Suprapubic skin (tissue), 3 donors: ENCODE results near the gene TOP2B.

Experiments used
- EP300 ChIP-seq: sonication (generic); formaldehyde crosslinking; IDR thresholded peaks from one replicate; pipeline ENCODE4 v1.6.1; 2017; ENCODE audit warnings: antibody characterized with exemption
- TF ChIP-seq, protein P1 (sequence below), 2 donors: fragments of 200-600 bp in 1 of 2; fragments of 450-650 bp in 1 of 2; sonication (generic) in 1 of 2; IDR thresholded peaks; one replicate each; pipeline ENCODE4 v1.5.1; 2016 to 2019; ENCODE audit warnings: antibody characterized with exemption in 2 of 2, mild to moderate bottlenecking in 1 of 2, moderate library complexity in 1 of 2

DNA sequence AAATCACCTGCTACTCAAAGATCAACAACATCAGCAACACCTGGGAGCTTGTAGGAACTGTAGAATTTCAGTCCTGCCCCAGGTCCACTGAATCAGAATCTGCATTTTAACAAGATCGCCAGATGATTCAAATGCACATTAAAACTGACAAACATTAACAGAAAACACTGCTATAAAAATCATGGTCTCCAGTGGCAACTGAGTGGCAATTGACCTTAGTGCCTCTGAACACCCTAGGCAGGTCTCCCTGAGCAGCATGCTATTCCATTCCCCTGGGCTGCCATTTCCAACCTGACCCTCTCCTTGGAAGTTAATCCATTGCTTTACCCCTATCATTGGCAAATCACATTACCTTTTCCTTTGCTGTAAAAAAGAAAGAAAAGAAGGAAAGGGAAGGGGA lies 23.0 kb upstream of the TOP2B start:
- TF ChIP-seq, protein P1, sequence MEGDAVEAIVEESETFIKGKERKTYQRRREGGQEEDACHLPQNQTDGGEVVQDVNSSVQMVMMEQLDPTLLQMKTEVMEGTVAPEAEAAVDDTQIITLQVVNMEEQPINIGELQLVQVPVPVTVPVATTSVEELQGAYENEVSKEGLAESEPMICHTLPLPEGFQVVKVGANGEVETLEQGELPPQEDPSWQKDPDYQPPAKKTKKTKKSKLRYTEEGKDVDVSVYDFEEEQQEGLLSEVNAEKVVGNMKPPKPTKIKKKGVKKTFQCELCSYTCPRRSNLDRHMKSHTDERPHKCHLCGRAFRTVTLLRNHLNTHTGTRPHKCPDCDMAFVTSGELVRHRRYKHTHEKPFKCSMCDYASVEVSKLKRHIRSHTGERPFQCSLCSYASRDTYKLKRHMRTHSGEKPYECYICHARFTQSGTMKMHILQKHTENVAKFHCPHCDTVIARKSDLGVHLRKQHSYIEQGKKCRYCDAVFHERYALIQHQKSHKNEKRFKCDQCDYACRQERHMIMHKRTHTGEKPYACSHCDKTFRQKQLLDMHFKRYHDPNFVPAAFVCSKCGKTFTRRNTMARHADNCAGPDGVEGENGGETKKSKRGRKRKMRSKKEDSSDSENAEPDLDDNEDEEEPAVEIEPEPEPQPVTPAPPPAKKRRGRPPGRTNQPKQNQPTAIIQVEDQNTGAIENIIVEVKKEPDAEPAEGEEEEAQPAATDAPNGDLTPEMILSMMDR (IDR thresholded peaks at IDR 0.05) = no peak
- TF ChIP-seq EP300 = no peak
